Measurements from ENCODE around the gene AGFG2. TPM values are rescaled to one million over a fixed set of nuclear protein-coding genes. Genes with fewer than 3 reads are reported as not detected.

The AGFG2 gene
- total and polyA plus RNA-seq, 2 of the 13 experiments (the other 11 are each of a cell fraction or from before 2014, with no cell fraction given), result 125 to 132 TPM

DNA sequence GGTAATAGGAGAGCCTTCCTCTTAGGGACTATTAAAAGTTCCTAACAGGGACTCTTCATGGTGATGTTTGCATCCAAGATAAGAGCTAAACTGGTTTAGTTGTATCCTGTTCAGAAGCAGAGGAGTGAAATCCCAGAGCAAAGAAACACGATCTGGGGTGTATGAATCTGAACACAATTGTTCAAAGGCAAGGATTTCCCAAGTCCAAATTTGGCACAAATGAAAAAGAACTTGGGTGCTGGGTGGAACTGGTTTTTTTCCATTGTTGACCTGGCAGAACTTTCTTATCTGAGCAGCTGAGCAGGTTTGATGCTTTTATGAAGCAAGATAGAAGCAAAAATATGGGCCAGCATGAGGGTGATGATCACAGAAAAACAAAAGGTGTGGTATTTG is 6.0 kb downstream of the AGFG2 start (continued):
- TF ChIP-seq ZNF83 (CRISPR knock-in tag; IDR thresholded peaks at IDR 0.05; ENCODE audit: borderline replicate concordance) (no peak), NR2C2 (CRISPR knock-in tag; IDR thresholded peaks at IDR 0.05; ENCODE audit: borderline replicate concordance) (no peak), HCFC1 (IDR thresholded peaks at IDR 0.05; ENCODE audit: low read depth, low read length) (no peak), SRF (IDR thresholded peaks at IDR 0.05; ENCODE audit: low read depth, low read length) (peak; percentile 82; the same call in 1 of the 2 replicates), ZNF737 (CRISPR knock-in tag; IDR thresholded peaks at IDR 0.05; ENCODE audit: borderline replicate concordance) (no peak), RXRB (CRISPR knock-in tag; IDR thresholded peaks at IDR 0.05; ENCODE audit: borderline replicate concordance) (peak; percentile 13; the same call in 1 of the 2 replicates)
- TF ChIP-seq, protein P1, sequence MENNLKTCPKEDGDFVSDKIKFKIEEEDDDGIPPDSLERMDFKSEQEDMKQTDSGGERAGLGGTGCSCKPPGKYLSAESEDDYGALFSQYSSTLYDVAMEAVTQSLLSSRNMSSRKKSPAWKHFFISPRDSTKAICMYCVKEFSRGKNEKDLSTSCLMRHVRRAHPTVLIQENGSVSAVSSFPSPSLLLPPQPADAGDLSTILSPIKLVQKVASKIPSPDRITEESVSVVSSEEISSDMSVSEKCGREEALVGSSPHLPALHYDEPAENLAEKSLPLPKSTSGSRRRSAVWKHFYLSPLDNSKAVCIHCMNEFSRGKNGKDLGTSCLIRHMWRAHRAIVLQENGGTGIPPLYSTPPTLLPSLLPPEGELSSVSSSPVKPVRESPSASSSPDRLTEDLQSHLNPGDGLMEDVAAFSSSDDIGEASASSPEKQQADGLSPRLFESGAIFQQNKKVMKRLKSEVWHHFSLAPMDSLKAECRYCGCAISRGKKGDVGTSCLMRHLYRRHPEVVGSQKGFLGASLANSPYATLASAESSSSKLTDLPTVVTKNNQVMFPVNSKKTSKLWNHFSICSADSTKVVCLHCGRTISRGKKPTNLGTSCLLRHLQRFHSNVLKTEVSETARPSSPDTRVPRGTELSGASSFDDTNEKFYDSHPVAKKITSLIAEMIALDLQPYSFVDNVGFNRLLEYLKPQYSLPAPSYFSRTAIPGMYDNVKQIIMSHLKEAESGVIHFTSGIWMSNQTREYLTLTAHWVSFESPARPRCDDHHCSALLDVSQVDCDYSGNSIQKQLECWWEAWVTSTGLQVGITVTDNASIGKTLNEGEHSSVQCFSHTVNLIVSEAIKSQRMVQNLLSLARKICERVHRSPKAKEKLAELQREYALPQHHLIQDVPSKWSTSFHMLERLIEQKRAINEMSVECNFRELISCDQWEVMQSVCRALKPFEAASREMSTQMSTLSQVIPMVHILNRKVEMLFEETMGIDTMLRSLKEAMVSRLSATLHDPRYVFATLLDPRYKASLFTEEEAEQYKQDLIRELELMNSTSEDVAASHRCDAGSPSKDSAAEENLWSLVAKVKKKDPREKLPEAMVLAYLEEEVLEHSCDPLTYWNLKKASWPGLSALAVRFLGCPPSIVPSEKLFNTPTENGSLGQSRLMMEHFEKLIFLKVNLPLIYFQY (CRISPR knock-in tag; IDR thresholded peaks at IDR 0.05; ENCODE audit: borderline replicate concordance), result no peak
- TF ChIP-seq, protein P2, sequence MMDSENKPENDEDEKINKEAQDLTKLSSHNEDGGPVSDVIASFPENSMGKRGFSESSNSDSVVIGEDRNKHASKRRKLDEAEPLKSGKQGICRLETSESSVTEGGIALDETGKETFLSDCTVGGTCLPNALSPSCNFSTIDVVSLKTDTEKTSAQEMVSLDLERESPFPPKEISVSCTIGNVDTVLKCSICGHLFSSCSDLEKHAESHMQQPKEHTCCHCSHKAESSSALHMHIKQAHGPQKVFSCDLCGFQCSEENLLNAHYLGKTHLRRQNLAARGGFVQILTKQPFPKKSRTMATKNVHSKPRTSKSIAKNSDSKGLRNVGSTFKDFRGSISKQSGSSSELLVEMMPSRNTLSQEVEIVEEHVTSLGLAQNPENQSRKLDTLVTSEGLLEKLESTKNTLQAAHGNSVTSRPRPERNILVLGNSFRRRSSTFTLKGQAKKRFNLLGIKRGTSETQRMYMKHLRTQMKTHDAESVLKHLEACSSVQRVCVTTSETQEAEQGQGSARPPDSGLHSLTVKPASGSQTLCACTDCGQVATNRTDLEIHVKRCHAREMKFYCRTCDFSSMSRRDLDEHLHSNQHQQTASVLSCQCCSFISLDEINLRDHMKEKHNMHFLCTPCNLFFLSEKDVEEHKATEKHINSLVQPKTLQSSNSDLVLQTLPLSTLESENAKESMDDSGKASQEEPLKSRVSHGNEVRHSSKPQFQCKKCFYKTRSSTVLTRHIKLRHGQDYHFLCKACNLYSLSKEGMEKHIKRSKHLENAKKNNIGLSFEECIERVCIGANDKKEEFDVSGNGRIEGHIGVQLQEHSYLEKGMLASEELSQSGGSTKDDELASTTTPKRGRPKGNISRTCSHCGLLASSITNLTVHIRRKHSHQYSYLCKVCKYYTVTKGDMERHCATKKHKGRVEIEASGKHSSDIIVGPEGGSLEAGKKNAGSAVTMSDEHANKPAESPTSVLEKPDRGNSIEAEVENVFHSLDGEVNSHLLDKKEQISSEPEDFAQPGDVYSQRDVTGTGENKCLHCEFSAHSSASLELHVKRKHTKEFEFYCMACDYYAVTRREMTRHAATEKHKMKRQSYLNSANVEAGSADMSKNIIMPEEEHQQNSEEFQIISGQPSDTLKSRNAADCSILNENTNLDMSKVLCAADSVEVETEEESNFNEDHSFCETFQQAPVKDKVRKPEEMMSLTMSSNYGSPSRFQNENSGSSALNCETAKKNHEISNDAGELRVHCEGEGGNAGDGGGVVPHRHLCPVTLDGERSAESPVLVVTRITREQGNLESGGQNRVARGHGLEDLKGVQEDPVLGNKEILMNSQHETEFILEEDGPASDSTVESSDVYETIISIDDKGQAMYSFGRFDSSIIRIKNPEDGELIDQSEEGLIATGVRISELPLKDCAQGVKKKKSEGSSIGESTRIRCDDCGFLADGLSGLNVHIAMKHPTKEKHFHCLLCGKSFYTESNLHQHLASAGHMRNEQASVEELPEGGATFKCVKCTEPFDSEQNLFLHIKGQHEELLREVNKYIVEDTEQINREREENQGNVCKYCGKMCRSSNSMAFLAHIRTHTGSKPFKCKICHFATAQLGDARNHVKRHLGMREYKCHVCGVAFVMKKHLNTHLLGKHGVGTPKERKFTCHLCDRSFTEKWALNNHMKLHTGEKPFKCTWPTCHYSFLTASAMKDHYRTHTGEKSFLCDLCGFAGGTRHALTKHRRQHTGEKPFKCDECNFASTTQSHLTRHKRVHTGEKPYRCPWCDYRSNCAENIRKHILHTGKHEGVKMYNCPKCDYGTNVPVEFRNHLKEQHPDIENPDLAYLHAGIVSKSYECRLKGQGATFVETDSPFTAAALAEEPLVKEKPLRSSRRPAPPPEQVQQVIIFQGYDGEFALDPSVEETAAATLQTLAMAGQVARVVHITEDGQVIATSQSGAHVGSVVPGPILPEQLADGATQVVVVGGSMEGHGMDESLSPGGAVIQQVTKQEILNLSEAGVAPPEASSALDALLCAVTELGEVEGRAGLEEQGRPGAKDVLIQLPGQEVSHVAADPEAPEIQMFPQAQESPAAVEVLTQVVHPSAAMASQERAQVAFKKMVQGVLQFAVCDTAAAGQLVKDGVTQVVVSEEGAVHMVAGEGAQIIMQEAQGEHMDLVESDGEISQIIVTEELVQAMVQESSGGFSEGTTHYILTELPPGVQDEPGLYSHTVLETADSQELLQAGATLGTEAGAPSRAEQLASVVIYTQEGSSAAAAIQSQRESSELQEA (CRISPR knock-in tag; IDR thresholded peaks at IDR 0.05; ENCODE audit: not compliant biosample characterization), result no peak
- TF ChIP-seq, protein P3, sequence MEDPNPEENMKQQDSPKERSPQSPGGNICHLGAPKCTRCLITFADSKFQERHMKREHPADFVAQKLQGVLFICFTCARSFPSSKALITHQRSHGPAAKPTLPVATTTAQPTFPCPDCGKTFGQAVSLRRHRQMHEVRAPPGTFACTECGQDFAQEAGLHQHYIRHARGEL (CRISPR knock-in tag; IDR thresholded peaks at IDR 0.05), result no peak
- TF ChIP-seq, protein P4, sequence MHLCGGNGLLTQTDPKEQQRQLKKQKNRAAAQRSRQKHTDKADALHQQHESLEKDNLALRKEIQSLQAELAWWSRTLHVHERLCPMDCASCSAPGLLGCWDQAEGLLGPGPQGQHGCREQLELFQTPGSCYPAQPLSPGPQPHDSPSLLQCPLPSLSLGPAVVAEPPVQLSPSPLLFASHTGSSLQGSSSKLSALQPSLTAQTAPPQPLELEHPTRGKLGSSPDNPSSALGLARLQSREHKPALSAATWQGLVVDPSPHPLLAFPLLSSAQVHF (CRISPR knock-in tag; IDR thresholded peaks at IDR 0.05), result peak; percentile 19; the same call in 1 of the 2 replicates
- TF ChIP-seq, protein P5, sequence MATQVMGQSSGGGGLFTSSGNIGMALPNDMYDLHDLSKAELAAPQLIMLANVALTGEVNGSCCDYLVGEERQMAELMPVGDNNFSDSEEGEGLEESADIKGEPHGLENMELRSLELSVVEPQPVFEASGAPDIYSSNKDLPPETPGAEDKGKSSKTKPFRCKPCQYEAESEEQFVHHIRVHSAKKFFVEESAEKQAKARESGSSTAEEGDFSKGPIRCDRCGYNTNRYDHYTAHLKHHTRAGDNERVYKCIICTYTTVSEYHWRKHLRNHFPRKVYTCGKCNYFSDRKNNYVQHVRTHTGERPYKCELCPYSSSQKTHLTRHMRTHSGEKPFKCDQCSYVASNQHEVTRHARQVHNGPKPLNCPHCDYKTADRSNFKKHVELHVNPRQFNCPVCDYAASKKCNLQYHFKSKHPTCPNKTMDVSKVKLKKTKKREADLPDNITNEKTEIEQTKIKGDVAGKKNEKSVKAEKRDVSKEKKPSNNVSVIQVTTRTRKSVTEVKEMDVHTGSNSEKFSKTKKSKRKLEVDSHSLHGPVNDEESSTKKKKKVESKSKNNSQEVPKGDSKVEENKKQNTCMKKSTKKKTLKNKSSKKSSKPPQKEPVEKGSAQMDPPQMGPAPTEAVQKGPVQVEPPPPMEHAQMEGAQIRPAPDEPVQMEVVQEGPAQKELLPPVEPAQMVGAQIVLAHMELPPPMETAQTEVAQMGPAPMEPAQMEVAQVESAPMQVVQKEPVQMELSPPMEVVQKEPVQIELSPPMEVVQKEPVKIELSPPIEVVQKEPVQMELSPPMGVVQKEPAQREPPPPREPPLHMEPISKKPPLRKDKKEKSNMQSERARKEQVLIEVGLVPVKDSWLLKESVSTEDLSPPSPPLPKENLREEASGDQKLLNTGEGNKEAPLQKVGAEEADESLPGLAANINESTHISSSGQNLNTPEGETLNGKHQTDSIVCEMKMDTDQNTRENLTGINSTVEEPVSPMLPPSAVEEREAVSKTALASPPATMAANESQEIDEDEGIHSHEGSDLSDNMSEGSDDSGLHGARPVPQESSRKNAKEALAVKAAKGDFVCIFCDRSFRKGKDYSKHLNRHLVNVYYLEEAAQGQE (IDR thresholded peaks at IDR 0.05; ENCODE audit: borderline replicate concordance in 1 of 2, low read depth in 1 of 2, low read length in 2 of 2), result no peak
